Measurements from ENCODE around the gene GSG1L. TPM values are rescaled to one million over a fixed set of nuclear protein-coding genes. Genes with fewer than 3 reads are reported as not detected.
"Not testable (repeated sequence)": the region's sequence is repeated elsewhere in the genome, so short reads cannot be mapped to it uniquely, and the experiment has no call there.

GSG1L gene
- polyA plus RNA-seq, 1 donor: 3.2 TPM

DNA sequence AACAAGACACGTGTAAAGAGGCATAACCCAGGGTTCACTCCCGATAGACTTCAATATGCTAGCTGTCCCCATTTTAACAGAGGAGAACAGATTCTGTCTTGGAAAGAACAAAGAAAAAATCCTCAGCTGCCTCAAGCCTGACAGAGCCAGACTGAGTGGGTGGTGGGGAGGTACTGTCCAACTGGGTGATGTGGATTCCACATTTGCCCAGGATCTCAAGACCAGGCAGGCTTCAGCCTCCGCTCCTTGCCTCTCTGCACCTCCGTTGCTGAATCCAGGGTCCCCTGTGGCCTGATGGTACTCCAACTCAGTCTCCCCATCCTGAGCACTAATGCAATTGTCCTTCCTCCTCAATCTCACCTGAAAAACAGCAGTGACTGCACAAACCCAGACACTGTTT is 163.8 kb downstream of the GSG1L start:
- DNase-seq: no peak

DNA sequence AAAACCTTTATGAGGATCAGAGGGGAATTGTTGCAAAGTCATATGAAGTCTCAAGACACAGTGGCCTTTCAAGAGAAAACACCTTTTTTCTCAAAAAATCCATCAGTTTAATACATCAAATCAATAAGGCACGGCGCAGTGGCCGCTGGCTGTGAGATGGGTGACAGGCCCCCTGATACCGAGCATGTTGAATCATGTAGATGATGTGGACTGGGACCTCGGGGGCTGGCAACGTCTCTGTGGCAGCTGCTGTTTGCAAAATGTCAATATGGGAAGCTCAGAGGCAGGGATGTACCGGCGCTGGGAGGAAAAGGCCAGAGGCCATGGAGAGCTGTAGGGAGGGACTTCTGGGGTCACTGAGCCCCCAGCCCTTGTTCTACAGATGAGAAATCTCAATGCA is 169.1 kb downstream of the GSG1L start:
- no peak for DNase-seq

DNA sequence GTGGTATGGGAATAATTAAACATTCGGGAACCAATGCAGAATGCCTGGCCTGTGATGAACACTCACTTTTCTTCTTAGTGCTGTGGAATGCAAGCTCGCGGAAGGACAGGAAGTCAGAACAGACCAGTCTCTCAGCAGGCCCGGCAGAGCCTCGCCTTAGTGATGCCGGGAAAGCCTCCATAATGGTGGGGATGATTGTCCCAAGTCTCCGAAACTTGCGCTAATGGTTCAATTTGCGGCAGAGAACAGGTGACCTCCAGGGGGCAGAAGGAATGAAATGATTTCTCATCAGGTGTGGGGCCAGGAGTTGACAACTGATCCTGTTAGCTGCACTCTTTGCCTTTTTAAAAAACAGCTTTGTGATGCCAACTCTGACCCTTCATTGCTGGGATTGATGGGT is 170.6 kb downstream of the GSG1L start:
- DNase-seq: no peak

DNA sequence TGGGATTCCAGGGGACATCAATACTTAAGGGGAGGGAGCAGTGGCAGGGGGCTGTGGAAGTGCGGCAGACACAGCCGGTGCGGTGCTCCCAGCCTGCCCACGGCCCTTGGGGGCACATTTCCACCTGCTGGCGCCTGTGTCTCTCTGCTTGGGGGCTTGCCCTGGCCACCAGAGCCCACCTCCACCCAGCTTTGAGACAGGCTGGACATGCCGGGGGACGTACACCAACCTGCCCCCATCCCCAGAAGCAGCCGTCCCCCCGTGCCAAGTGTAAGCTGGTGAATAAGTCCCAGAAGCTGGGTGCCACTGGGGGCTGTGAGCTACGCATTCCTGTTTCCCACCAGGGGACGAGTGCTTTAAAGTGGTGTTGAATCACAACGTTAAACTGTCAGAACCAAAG is 172.6 kb downstream of the GSG1L start:
- DNase-seq: no peak

DNA sequence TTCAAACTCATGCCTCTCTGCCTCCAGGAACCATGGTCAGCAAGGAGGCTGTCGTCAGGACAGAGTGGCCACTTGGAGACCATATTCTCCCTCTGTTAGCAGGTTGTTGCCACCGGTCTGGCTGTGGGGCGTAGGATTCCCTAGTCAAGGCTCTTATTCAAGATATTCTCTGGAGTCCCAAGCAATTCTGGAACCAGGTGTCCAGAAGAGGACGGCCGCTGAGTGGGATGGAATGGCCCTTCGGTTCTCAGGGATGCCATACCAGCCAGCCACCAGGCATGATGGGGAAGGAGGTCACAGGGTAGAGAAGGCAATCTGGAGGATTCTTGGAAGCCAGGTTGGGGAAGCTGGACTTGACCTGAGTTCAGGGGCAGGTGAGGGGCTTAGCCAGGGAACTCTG is 173.5 kb downstream of the GSG1L start:
- DNase-seq: no peak

DNA sequence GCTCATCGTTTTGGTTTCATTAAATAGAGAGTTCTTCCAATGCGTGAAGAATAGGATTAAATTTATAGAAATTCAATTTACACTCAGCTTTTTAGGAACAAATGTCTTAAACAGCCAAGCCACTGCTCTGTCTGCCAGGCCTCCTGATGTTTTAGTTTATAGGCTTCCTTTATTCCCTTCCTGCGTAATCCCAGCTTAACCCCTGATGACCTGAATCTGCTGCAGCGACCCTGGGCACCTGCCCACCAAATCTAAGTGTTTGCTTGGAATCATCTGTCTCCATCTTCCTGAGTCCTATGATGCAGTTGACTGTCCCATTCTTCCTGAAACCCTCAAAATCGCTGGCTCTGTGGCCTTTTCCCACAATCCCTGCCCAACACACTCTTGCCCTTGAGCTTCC is 179.9 kb downstream of the GSG1L start:
- no peak for DNase-seq

DNA sequence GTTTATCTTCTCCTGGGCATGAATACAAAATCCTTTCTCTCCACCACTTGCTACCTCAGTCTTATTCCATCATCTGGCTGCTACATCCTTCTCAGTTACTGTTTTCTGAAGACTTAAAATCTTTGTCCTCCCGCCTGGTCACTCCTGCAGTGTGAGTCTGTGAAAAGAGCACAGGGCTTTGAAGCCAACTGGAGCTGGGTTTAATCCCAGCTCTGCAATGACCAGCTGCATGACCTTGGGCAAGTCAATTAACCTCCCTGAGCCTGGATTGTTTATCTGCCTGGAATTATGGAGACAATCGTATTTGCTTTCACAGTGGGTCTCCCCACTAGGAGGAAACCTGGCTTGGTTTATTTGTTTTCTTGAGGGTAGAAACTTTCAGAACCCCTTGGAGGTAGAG is 183.2 kb downstream of the GSG1L start:
- DNase-seq: no peak

DNA sequence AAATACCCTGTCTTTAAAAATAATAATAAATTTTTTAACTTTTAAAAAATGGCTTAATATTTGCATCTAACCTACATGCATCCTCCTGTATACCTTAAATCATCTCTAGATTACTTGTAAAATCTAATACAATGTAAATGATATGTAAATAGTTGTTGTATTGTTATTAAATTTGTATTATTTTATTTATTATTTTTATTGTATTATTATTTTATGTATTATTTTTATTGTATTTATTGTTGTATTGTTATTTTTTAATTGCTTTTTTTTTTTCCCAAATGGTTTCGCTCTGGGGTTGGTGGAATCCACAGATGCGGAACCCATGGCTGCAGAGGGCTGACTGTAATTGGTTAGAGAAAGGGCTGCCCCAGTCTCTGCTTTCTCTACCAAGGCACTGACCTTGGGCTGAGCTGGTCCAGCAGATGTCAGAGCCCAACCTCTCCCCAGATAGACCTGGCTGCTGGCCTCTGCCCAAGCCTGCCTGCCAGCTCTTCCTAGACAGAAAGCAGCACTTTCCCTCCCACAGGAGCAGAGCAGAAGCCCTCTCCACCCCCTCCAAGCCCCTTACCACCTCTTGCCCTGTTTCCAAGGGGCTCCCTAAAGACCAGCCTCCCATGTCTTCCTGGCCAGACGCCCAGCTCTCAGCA is 183.8 kb downstream of the GSG1L start:
- DNase-seq: no peak

DNA sequence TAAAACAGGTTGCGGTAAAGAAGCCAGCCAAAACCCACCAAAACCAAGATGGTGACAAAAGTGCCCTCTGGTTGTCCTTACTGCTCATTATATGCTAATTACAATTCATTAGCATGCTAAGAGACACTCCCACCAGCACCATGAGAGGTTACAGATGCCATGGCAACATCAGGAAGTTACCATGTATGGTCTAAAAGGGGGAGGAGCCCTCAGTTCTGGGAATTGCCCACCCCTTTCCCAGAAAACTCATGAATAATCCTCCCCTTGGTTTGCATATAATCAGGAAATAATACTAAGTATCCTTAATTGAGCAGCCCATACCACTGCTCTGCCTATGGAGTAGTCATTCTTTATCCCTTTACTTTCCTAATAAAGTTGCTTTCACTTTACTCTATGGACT is 190.9 kb downstream of the GSG1L start:
- DNase-seq: not testable (repeated sequence)

DNA sequence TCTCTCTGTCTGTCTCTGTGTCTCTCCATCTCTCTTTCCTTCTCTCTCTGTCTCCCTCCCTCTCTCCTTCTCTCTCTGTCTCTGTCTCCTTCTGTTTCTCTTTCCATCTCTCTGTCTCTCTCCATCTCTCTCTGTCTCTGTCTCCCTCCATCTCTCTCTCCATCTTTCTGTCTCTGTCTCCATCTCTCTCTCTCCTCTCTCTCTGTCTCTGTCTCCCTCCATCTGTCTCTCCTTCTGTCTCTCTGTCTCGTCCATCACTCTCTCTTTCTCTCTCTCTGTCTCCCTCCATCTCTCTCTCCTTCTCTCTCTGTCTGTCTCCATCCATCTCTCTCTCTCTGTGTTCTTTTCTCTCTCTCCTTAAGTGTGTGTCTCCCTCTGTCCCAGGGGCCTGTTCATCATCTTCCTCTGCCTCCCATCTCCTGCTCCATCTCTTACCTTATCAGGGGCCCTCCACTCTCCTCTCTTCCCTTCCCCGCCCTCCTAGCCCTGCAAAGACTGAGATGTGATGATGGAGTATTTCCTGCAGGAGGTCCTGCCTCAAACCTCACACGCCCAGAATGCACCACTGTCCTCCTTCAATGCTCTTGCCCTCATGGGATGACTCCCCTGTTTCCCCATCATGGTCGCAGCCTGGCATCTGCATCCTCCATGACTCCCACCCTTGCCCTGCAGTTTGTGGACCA is 193.3 kb downstream of the GSG1L start:
- DNase-seq: no peak

DNA sequence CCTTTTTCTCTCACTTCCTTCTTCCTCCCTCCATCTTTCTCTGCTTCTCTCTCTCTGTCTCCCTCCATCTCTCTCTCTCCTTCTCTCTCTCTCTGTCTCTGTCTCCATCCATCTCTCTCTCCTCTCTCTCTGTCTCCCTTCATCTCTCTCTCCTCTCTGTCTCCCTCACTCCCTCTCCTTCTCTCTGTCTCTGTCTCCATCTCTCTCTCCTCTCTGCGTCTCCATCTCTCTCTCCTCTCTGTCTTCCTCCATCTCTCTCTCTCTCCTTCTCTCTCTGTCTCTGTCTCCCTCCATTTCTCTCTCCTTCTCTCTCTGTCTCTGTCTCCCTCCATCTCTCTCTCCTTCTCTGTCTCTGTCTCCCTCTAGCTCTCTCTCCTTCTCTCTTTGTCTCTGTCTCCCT is 194.1 kb downstream of the GSG1L start:
- no peak for DNase-seq

DNA sequence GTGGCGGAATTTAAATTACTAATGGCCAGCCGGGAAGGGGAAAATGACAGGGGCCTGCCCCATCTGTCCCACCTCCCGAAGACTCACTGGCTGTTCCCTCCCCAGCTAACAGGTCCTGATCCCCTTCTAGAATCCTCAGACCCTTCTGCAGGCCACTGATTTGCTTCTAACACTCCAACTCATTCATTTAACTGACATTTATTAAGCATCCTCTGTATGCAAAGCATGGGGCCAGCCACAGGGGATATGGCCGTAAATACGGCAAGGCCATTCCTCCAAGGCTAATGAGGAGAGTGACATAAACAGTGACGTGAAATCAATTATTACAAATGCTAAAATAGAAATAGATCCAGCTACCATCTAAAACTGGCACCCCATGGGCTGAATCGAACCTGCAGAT is 195.3 kb downstream of the GSG1L start:
- no peak for DNase-seq

DNA sequence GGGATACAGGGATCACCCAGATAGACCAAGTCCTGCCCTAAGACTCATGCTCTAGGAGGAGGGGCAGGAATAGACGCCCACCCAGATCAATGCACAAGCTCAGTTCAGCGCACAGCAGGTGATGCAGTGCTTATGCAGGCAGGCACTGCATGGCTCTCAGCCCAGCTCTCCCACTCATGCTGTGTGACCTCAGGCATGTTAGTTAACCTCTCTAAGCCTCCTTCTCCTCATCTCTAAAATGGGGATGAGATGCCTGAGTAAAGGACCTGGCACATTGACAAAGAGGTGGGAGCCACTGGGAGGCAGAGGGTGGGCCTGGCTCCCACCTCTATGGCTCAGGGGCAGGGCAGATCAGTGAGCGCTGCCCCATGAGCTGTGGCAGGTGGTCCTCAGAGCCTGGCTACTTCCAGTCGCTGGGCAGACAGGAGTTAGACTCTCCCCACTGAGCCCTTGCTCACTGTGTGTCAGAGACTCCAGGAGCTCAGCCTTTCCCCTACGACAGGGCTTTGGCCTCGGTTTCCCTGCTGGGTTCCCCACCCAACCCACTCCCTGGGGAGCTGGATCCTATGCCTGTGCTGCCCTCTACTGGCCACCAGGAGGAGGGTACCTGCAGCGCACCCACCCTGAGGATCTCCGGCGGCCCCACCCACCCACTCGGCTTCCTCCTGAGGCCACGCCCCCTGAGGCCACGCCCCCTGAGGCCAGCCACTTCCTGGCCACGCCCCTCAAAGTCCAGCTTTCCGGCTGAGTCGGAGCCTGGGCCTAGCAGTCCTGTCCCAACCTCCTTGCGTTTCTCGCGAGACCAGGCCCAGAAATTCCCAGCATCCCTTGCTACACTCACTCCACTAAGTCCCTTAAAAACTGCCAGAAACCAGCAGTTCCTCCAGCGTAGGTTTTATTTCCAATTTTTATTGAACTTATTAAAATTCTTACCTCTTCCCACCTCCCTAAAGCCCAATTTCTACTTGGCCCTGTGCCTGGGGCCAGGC is 196.1 kb downstream of the GSG1L start:
- DNase-seq: no peak

DNA sequence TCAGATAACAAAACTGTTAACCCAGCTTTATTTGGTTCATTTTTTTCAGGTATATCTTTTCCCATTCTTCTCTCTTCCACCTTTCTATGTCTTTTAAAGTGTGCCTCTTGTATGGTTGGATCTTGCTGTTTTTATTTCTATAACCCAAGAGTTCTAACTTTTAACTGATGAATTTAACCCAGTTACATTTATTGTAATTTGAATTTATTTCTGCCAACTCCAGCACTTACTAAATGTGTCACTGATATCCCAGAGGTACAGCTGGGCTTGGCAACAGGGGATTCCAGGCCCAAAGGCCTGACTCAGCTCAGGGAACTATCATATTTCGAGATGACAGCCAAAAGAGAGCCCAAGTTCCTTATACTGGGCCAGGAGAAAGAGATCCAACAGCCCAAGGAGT is 200.1 kb downstream of the GSG1L start:
- DNase-seq: no peak

DNA sequence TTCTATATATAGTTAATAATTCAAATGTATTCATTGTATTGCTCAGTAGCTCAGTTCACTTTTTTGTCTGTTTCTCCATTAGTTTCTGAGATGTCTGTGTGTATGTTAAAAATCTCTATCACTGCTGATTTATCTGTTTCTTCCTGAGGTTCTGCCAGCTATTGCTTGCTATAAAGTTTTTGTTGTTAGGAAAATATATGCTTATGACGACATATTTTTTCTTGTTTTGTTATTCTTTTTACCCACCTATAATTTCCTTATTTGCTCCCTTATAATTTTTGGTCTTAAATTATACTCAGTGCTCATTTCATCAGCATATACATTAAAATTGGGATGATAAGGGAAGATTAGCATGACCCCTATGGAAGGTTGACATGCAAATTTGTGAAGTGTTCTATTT is 200.6 kb downstream of the GSG1L start:
- no peak for DNase-seq

DNA sequence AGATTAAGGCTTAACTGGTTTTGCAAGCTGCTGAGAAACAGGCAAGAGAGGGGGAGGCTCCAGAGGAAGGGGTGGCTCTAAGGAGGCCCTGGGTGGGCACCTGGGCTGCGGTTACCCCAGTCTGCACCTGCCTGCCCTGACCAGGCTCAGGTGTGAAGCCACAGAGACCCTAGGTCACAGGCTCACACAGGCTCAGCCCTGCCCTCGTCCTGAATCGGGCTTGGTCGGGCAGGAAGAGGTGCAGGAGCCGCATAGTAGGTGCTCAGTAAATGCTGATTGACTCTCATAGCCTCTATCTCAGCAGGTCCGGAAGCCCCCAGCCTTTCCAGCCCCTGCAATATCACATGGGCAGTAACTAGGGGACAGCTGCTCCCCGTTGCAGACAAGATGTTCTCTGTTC is 203.4 kb downstream of the GSG1L start:
- DNase-seq: no peak

DNA sequence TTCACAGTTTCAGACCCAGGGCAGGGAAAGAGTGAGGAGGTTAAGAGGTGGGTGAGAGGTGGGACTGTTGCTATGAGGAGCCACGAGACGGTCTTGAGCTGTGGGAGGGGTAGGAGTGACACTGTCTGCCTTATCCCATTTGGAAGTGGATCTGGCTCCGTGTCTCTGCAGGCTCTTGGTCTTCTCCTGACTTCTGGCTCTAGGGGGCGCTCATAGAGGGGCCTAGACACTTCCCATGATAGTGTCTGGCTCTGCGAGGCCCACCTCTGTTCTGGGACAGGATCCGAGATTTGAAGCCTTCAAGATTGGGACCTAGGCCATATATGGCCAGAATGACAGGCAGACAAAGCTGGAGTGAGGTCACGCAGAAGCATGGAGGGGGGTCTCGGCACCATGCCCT is 204.5 kb downstream of the GSG1L start:
- no peak for DNase-seq

DNA sequence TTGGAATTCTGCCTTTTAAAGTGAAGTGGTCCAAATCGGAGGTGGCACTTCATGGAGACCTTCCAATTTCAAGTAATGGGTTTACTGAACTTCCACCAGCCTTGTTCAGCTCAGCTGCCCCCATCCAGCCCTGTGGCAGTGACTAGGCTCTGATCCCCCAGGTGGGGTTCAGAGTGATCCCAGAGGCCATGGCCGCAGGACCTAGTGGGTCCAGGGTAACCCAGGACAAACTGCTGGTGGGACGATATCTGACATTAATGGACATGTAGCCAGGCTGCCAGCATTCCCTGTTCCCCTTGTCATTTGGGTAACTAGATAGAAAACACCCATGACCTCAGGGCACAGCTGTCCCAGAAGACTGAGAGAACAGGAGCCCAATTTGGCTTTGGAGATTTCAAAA is 209.9 kb downstream of the GSG1L start:
- DNase-seq: no peak

DNA sequence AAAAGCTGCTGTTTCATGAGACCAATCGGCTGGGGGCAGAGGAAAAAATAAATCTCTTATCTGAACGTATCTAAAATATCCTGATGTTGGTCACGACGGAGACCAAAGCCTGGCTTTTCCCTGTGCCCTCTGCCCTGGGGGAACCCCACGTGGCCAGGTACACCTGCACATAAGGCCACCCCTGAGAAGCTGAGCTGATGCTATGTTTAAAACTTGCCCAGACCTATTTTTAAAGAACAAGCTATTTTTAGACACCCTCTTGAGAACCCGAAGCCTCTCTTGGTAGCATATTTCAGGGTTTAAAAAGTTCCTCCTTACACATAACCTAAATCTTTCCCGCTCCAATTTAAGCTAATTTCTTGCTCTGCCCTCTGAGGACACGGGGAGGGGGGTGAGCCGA is 210.4 kb downstream of the GSG1L start:
- no peak for DNase-seq

DNA sequence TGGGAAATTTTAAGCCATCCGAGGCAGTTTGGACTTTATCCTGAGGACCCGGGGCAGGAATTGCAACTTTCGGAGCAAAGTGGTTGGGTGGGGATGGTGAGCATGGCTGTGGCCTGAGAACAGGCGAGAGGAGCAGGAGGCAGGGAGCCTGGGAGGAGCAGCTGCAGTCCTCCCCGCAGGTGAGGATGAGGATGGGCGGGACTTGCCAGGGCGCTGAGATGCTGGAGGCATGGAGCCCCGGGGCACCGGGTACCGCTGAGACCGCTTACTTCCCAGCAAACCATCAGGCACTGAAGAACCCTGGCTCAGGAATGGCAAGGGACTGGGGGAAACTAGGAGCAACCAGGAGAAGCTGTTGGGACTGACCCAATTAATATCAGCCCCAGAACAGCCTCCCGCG is 210.8 kb downstream of the GSG1L start:
- DNase-seq: no peak

DNA sequence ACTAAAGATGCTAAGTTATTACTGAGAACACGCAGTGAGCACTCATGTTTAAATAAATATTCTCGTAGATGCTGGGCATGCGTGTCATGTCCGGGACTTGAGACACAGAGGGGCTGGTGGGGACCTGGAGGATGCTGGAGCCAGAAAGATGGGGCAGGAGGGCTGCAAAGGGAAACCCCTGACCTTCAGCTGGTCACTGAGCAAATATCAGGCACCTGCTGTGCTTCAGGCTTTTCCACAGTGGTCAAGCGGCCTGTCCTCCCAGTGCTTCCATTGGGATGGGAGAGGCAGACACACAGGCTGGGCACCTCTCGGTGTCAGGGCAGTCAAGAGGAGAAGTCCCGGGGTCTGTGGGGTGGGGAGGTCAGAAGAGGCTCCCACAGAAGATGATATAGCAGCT is 211.4 kb downstream of the GSG1L start:
- DNase-seq: no peak

DNA sequence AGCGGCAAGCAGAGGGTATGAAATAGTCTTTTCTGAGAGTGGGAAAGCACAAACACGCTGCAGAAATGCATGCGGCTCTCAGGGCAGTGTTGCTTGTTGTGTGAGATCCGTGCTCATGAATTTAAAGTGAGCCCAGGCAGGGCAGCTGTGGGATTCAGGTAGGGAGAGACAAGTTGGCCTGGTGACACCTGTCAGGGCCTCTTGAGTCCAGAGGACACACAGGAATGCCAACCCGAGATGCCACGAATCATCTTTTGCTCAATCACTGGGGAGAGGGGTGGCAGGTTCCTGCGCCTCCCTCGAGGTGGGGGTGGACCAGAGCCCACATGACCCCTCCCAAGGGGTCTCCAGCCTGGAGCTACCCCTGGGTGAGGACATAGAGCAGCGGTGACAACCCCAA is 211.9 kb downstream of the GSG1L start:
- DNase-seq: no peak

DNA sequence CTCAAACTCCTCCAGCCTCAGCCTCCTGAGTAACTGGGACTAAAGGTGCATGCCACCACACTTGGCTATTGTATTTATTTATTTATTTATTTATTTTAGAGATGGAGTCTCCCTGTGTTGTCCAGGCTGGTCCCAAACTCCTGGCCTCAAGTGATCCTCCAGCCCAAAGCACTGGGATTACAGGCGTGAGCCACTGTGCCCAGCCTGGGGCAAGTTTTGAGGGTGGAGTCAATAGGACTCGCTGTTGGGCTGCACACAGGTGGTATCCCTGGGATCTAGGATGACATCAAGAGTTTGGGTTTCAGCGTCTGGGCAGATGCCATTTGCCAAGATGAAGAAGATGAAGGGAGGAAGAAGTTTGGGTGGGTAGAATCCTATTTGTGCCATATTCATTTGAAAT is 213.9 kb downstream of the GSG1L start:
- DNase-seq: no peak
